ENCODE data around the gene CSPG5. TPM values are rescaled to one million over a fixed set of nuclear protein-coding genes. Genes with fewer than 3 reads are reported as not detected.
A peak's percentile ranks its signal among the peaks of the same experiment; 100 is the strongest.

CSPG5 gene
- total RNA-seq, 1 experiment from 2014 or later, result 5.7 TPM

DNA sequence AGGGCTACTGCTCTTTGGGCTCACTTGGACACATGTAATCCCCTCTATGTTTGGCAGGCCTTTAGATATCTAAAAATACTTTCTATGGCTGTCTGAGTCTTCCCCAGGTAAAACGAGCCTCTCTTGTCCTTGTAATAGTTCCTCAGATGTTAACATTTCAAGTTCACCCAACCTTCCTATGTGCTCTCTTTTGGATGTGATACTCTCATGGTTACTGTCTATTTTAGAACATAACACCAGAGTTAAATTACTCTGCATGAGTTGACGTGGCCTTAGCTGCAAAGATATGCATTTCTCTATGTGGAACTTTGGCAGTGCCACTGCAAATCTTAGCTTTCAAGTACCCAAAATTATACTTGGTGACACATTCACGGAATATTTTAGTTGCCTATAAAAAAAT lies 31.9 kb upstream of the CSPG5 start:
- Histone ChIP-seq H3K4me1 (ENCODE audit: insufficient read depth, low read length) (no peaks in the 10 kb centered on the region), H3K4ac (ENCODE audit: low read depth, low read length) (no peak overlapping the region), H4K91ac (ENCODE audit: insufficient read length, low read depth, low read length) (no peak overlapping the region), H3K9me3 (ENCODE audit: control insufficient read depth, low read depth, low read length) (no peaks in the 10 kb centered on the region), H4K20me1 (ENCODE audit: control insufficient read depth, insufficient read depth, insufficient read length) (no peaks in the 10 kb centered on the region), H3K14ac (ENCODE audit: insufficient read depth, low read length) (no peak overlapping the region), H3K9ac (ENCODE audit: extremely low read depth, insufficient read length, low read length) (no peak overlapping the region), H3K27ac (ENCODE audit: insufficient read length, low read depth, low read length) (no peak overlapping the region), H3K18ac (ENCODE audit: insufficient read length, low read depth, low read length) (no peak overlapping the region), H4K8ac (replicated peaks; ENCODE audit: insufficient read length, low read depth, low read length) (no peak overlapping the region), H3T11ph (ENCODE audit: low read length) (no peak overlapping the region), H2BK12ac (ENCODE audit: insufficient read length, low read depth, low read length) (no peak overlapping the region), H2AK5ac (ENCODE audit: insufficient read length, low read length) (no peak overlapping the region), H2AFZ (ENCODE audit: low read length) (no peak overlapping the region), H3K79me1 (ENCODE audit: insufficient read depth, low read depth, low read length, poor library complexity, severe bottlenecking) (peaks cover 3% of the 10 kb centered on the region), H3K56ac (ENCODE audit: insufficient read length, low read depth, low read length) (no peak overlapping the region), H3K27me3 (ENCODE audit: insufficient read depth, low read length) (no peaks in the 10 kb centered on the region), H2BK15ac (ENCODE audit: low read depth, low read length) (no peak overlapping the region), H4K5ac (ENCODE audit: insufficient read length, low read depth, low read length) (no peak overlapping the region), H3K79me2 (ENCODE audit: insufficient read depth, low read length) (no peaks in the 10 kb centered on the region), H3K23ac (ENCODE audit: insufficient read length, low read depth, low read length) (no peak overlapping the region), H2BK20ac (ENCODE audit: low read depth, low read length, poor library complexity, severe bottlenecking) (no peak overlapping the region), H3K4me2 (ENCODE audit: insufficient read depth, insufficient read length, low read length) (no peak overlapping the region), H2BK5ac (ENCODE audit: insufficient read length, low read length) (no peak overlapping the region), H2BK120ac (ENCODE audit: low read depth, low read length, poor library complexity, severe bottlenecking) (no peak overlapping the region), H3K23me2 (ENCODE audit: insufficient read length, low read depth, low read length, poor library complexity, severe bottlenecking) (no peaks in the 10 kb centered on the region)
- Mint-ChIP-seq H3K36me3 (ENCODE audit: insufficient read depth in 1 of 3, low read depth in 3 of 3) (peaks cover 46 to 62% (median 56%) of the 10 kb centered on the region in 3 experiments), H3K4me1 (no peaks in the 10 kb centered on the region), H3K27me3 (ENCODE audit: low read depth) (no peaks in the 10 kb centered on the region), H3K27ac (peak overlapping the region in 1 of 3 experiments; percentile 16; a peak in 1 of 7 replicates), H3K9me3 (no peaks in the 10 kb centered on the region), H3K4me3 (no peak overlapping the region)
- DNase-seq, result no peak
- TF ChIP-seq, protein P1, sequence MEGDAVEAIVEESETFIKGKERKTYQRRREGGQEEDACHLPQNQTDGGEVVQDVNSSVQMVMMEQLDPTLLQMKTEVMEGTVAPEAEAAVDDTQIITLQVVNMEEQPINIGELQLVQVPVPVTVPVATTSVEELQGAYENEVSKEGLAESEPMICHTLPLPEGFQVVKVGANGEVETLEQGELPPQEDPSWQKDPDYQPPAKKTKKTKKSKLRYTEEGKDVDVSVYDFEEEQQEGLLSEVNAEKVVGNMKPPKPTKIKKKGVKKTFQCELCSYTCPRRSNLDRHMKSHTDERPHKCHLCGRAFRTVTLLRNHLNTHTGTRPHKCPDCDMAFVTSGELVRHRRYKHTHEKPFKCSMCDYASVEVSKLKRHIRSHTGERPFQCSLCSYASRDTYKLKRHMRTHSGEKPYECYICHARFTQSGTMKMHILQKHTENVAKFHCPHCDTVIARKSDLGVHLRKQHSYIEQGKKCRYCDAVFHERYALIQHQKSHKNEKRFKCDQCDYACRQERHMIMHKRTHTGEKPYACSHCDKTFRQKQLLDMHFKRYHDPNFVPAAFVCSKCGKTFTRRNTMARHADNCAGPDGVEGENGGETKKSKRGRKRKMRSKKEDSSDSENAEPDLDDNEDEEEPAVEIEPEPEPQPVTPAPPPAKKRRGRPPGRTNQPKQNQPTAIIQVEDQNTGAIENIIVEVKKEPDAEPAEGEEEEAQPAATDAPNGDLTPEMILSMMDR (conservative IDR thresholded peaks at IDR 0.05), result no peak
- no CpG with 5 or more reads among the region's 3 CpGs for WGBS (ENCODE audit: extremely low coverage, insufficient read length, low lambda C conversion rate)
